ENCODE data around the gene PCDHGA5. TPM values are rescaled to one million over a fixed set of nuclear protein-coding genes. Genes with fewer than 3 reads are reported as not detected.
A peak's percentile ranks its signal among the peaks of the same experiment; 100 is the strongest.
"Not testable (repeated sequence)": the region's sequence is repeated elsewhere in the genome, so short reads cannot be mapped to it uniquely, and the experiment has no call there.

Gene PCDHGA5
- total and polyA plus RNA-seq, 12 donors = 0.59 to 9.7 (median 6.9) TPM

- peak in 4 of 8 donors; percentile 11 to 67 (median 42) for ATAC-seq
- WGBS, 2 donors = 32 to 35% methylated on average over 69 of the region's 69 CpGs
- peaks cover 0 to 65% (median 0%) of the 10 kb centered on the region in 7 donors for H3K27me3 ChIP-seq
- peaks cover 0 to 28% (median 0%) of the 10 kb centered on the region in 9 donors for H3K36me3 ChIP-seq
- intact Hi-C loops (cut with DNase I) = no loop called here
- H3K4me1 ChIP-seq = peaks cover 0 to 39% (median 0%) of the 10 kb centered on the region in 9 donors
- DNase-seq = no peak
- H3K27ac ChIP-seq = no peak overlapping the region
- no peak for TF ChIP-seq CTCF (IDR thresholded peaks at IDR 0.05)
- no peak overlapping the region for H3K4me3 ChIP-seq
- H3K9me3 ChIP-seq = peaks cover 0 to 99% (median 63%) of the 10 kb centered on the region in 11 donors
Measured at GRCh38 chr5:141371572-141372475, 7.9 kb downstream of the PCDHGA5 start.

GRCh38 chr5:141373673-141374317 lies 9.8 kb downstream of the PCDHGA5 start, which contains the start of gene PCDHGA6:
Gene PCDHGA6 (plus strand): TSS chr5:141373891. CDS start chr5:141374084, 193 bp downstream.
- peak within 1 kb of the TSS in 8 of 10 donors; percentile 13 to 36 (median 23) for H3K4me3 ChIP-seq
- peak within 1 kb of the TSS in 1 of 10 donors; percentile 8 for H3K27ac ChIP-seq
- H3K27me3 ChIP-seq = peaks cover 0 to 58% (median 0%) of the 10 kb centered on the region in 7 donors
- intact Hi-C loops (cut with DNase I) = no loop called here
- H3K4me1 ChIP-seq = peaks cover 0 to 39% (median 0%) of the 10 kb centered on the region in 9 donors
- TF ChIP-seq CTCF (IDR thresholded peaks at IDR 0.05) = peak in 8 of 9 donors; percentile 20 to 53 (median 43)
- DNase-seq (no peak), ATAC-seq (no peak)
- 25 to 27% methylated on average over 27 of the region's 27 CpGs for WGBS, 2 donors
- peaks cover 0 to 43% (median 0%) of the 10 kb centered on the region in 9 donors for H3K36me3 ChIP-seq
- H3K9me3 ChIP-seq = peaks cover 0 to 99% (median 64%) of the 10 kb centered on the region in 11 donors

- DNase-seq = no peak
- WGBS, 2 donors = 50 to 52% methylated on average over 14 of the region's 14 CpGs
- Histone ChIP-seq H3K9me3 (peaks cover 0 to 99% (median 58%) of the 10 kb centered on the region in 11 donors), H3K36me3 (peaks cover 0 to 43% (median 0%) of the 10 kb centered on the region in 9 donors), H3K27ac (no peak overlapping the region), H3K27me3 (peaks cover 0 to 50% (median 0%) of the 10 kb centered on the region in 7 donors), H3K4me3 (peak overlapping the region in 1 of 10 donors; percentile 25), H3K4me1 (peaks cover 0 to 37% (median 0%) of the 10 kb centered on the region in 9 donors)
- intact Hi-C loops (cut with DNase I) = no loop called here
- no peak for TF ChIP-seq CTCF (IDR thresholded peaks at IDR 0.05)
- ATAC-seq = peak in 6 of 8 donors; percentile 18 to 70 (median 36)
Measured at GRCh38 chr5:141374627-141375026, 10.7 kb downstream of the PCDHGA5 start.

DNA sequence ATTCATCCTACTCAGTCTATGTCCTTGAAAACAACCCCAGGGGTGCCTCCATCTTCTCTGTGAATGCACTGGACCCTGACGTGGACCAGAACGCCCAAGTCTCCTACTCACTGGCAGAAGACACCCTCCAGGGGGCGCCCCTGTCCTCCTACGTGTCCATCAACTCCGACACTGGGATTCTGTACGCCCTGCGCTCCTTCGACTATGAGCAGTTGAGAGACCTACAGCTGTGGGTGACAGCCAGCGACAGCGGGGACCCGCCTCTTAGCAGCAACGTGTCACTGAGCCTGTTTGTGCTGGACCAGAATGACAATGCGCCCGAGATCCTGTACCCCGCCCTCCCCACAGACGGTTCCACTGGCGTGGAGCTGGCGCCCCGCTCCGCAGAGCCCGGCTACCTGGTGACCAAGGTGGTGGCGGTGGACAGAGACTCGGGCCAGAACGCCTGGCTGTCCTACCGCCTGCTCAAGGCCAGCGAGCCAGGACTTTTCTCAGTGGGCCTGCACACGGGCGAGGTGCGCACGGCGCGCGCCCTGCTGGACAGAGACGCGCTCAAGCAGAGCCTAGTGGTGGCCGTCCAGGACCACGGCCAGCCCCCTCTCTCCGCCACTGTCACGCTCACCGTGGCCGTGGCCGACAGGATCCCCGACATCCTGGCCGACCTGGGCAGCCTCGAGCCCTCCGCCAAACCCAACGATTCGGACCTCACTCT lies 11.6 kb downstream of the PCDHGA5 start:
- peaks cover 0 to 35% (median 0%) of the 10 kb centered on the region in 9 donors for H3K36me3 ChIP-seq
- H3K4me1 ChIP-seq = peaks cover 0 to 28% (median 0%) of the 10 kb centered on the region in 9 donors
- H3K9me3 ChIP-seq = peaks cover 0 to 99% (median 60%) of the 10 kb centered on the region in 11 donors
- ATAC-seq; H3K27ac ChIP-seq; DNase-seq; H3K4me3 ChIP-seq; intact Hi-C loops (cut with DNase I): not testable (repeated sequence)
- 59 to 61% methylated on average over 37 to 41 of the region's 48 CpGs for WGBS, 2 donors
- H3K27me3 ChIP-seq = peaks cover 0 to 40% (median 0%) of the 10 kb centered on the region in 7 donors
